H9 (cell line): ENCODE data around the gene NBEAL2. TPM values are rescaled to one million over a fixed set of nuclear protein-coding genes. Genes with fewer than 3 reads are reported as not detected.

Source experiments
- DNase-seq: peaks from one replicate; pipeline ENCODE4 v3.0.0-alpha.2; 2017
- H2AFZ ChIP-seq: one replicate; pipeline ENCODE4 v1.6.1; 2013; ENCODE audit warnings: mild to moderate bottlenecking, low read length, control low read depth, moderate library complexity
- H2AK5ac ChIP-seq: 2 replicates; pipeline ENCODE4 v1.6.1; 2013; ENCODE audit warnings: low read length, control low read depth, mixed read lengths; ENCODE audit not compliant: insufficient read length
- H2BK120ac ChIP-seq: one replicate; pipeline ENCODE4 v1.6.1; 2013; ENCODE audit warnings: low read depth, mild to moderate bottlenecking, low read length, control low read depth, inconsistent platforms; ENCODE audit not compliant: poor library complexity, severe bottlenecking
- H2BK12ac ChIP-seq: 2 replicates; pipeline ENCODE4 v1.6.1; 2013; ENCODE audit warnings: low read length, control low read depth, mixed read lengths, low read depth; ENCODE audit not compliant: insufficient read length
- H2BK15ac ChIP-seq: 2 replicates; pipeline ENCODE4 v1.6.1; 2013; ENCODE audit warnings: low read depth, low read length, control low read depth
- H2BK20ac ChIP-seq: one replicate; pipeline ENCODE4 v1.6.1; 2013; ENCODE audit warnings: low read depth, mild to moderate bottlenecking, low read length, control low read depth, inconsistent platforms; ENCODE audit not compliant: poor library complexity, severe bottlenecking
- H2BK5ac ChIP-seq: 2 replicates; pipeline ENCODE4 v1.6.1; 2013; ENCODE audit warnings: low read length, control low read depth, mixed read lengths; ENCODE audit not compliant: insufficient read length
- H3K14ac ChIP-seq: 2 replicates; pipeline ENCODE4 v1.6.1; 2013; ENCODE audit warnings: low read length, control low read depth; ENCODE audit not compliant: insufficient read depth
- H3K18ac ChIP-seq: 2 replicates; pipeline ENCODE4 v1.6.1; 2013; ENCODE audit warnings: low read depth, mild to moderate bottlenecking, mixed read lengths, low read length, control low read depth; ENCODE audit not compliant: insufficient read length
- H3K23ac ChIP-seq: 2 replicates; pipeline ENCODE4 v1.6.1; 2013; ENCODE audit warnings: low read length, control low read depth, mixed read lengths, low read depth; ENCODE audit not compliant: insufficient read length
- H3K23me2 ChIP-seq: 2 replicates; pipeline ENCODE4 v1.6.1; 2013; ENCODE audit warnings: low read depth, mild to moderate bottlenecking, mixed read lengths, low read length, control low read depth; ENCODE audit not compliant: insufficient read length, poor library complexity, severe bottlenecking
- H3K27ac ChIP-seq: 2 replicates; pipeline ENCODE4 v1.5.1; 2013; ENCODE audit warnings: low read length, control low read depth, mixed read lengths, low read depth; ENCODE audit not compliant: insufficient read length
- H3K27me3 ChIP-seq: 2 replicates; pipeline ENCODE4 v1.6.1; 2013; ENCODE audit warnings: low read length, control low read depth, inconsistent platforms; ENCODE audit not compliant: insufficient read depth
- H3K4ac ChIP-seq: 2 replicates; pipeline ENCODE4 v1.6.1; 2013; ENCODE audit warnings: low read depth, mild to moderate bottlenecking, control low read depth, inconsistent platforms, low read length, moderate library complexity
- H3K4me1 ChIP-seq: 2 replicates; pipeline ENCODE4 v1.6.1; 2013; ENCODE audit warnings: low read length, control low read depth, inconsistent platforms; ENCODE audit not compliant: insufficient read depth
- H3K4me2 ChIP-seq: 2 replicates; pipeline ENCODE4 v1.6.1; 2013; ENCODE audit warnings: low read length, control low read depth, mixed read lengths; ENCODE audit not compliant: insufficient read length, insufficient read depth
- H3K56ac ChIP-seq: 2 replicates; pipeline ENCODE4 v1.6.1; 2013; ENCODE audit warnings: low read depth, mild to moderate bottlenecking, mixed read lengths, low read length, control low read depth; ENCODE audit not compliant: insufficient read length
- H3K79me1 ChIP-seq: 2 replicates; pipeline ENCODE4 v1.6.1; 2013; ENCODE audit warnings: low read depth, mild to moderate bottlenecking, moderate library complexity, low read length, control low read depth, inconsistent platforms; ENCODE audit not compliant: insufficient read depth, poor library complexity, severe bottlenecking
- H3K79me2 ChIP-seq: 2 replicates; pipeline ENCODE4 v1.6.1; 2013; ENCODE audit warnings: low read length, control low read depth, inconsistent platforms; ENCODE audit not compliant: insufficient read depth
- H3K9ac ChIP-seq: 2 replicates; pipeline ENCODE4 v1.6.1; 2013; ENCODE audit warnings: low read length, control low read depth, mixed read lengths; ENCODE audit not compliant: insufficient read length; ENCODE audit errors: extremely low read depth
- H3K9me3 ChIP-seq: one replicate; pipeline ENCODE4 v1.6.1; 2013; ENCODE audit warnings: low read depth, low read length, inconsistent platforms; ENCODE audit not compliant: control insufficient read depth
- H3T11ph ChIP-seq: one replicate; pipeline ENCODE4 v1.6.1; 2013; ENCODE audit warnings: mild to moderate bottlenecking, low read length, control low read depth, inconsistent platforms
- H4K20me1 ChIP-seq: one replicate; pipeline ENCODE4 v1.6.1; 2013; ENCODE audit not compliant: control insufficient read depth, insufficient read length, insufficient read depth
- H4K5ac ChIP-seq: 2 replicates; pipeline ENCODE4 v1.6.1; 2013; ENCODE audit warnings: low read depth, mild to moderate bottlenecking, mixed read lengths, low read length, control low read depth; ENCODE audit not compliant: insufficient read length
- H4K8ac ChIP-seq: replicated peaks from 2 replicates; pipeline ENCODE4 v1.6.1; 2013; ENCODE audit warnings: low read length, control low read depth, mixed read lengths, low read depth; ENCODE audit not compliant: insufficient read length
- H4K91ac ChIP-seq: 2 replicates; pipeline ENCODE4 v1.6.1; 2013; ENCODE audit warnings: low read depth, mild to moderate bottlenecking, moderate library complexity, mixed read lengths, low read length, control low read depth; ENCODE audit not compliant: insufficient read length
- H3K27ac Mint-ChIP-seq, 3 experiments: 2 replicates in 2 of 3; 3 replicates in 1 of 3; pipeline ENCODE4 v1.8.0; 2020 to 2021; ENCODE audit warnings: mixed read lengths in 3 of 3, mild to moderate bottlenecking in 1 of 3, moderate library complexity in 1 of 3
- H3K27me3 Mint-ChIP-seq: 2 replicates; pipeline ENCODE4 v1.8.0; 2021; ENCODE audit warnings: low read depth, mild to moderate bottlenecking, moderate library complexity, mixed read lengths
- H3K36me3 Mint-ChIP-seq, 3 experiments: 2 replicates in 2 of 3; 3 replicates in 1 of 3; pipeline ENCODE4 v1.8.0; 2020 to 2021; ENCODE audit warnings: low read depth in 3 of 3, mixed read lengths in 3 of 3; ENCODE audit not compliant: insufficient read depth in 1 of 3
- H3K4me1 Mint-ChIP-seq, 2 experiments: 2 replicates each; pipeline ENCODE4 v1.8.0; 2020; ENCODE audit warnings: mixed read lengths in 2 of 2
- H3K4me3 Mint-ChIP-seq, 2 experiments: 2 replicates in 1 of 2; 3 replicates in 1 of 2; pipeline ENCODE4 v1.8.0; 2020 to 2021; ENCODE audit warnings: mild to moderate bottlenecking in 2 of 2, mixed read lengths in 2 of 2, moderate library complexity in 1 of 2
- H3K9me3 Mint-ChIP-seq, 2 experiments: 2 replicates in 1 of 2; 3 replicates in 1 of 2; pipeline ENCODE4 v1.8.0; 2020; ENCODE audit warnings: mild to moderate bottlenecking in 2 of 2, mixed read lengths in 2 of 2, moderate library complexity in 1 of 2
- CTCF ChIP-seq: fragments of 200-600 bp; sonication (generic); conservative IDR thresholded peaks from 3 replicates; pipeline ENCODE4 v1.8.0; 2021; ENCODE audit warnings: antibody characterized with exemption, mild to moderate bottlenecking
- WGBS: extraction: QIAGEN DNeasy Blood & Tissue Kit; methylation state at CpG from one replicate; pipeline ENCODE4 v1.1.7; 2013; ENCODE audit warnings: missing lambda C conversion rate, low lambda C conversion rate, mixed read lengths; ENCODE audit not compliant: insufficient read length; ENCODE audit errors: extremely low coverage; 5-methylcytosine and 5-hydroxymethylcytosine counted together
- total RNA-seq: library from RNA; stranded (reverse); gene quantifications from 2 replicates; pipeline ENCODE4 v1.2.1, GENCODE V29; 2021

The NBEAL2 gene
- total RNA-seq, 1 experiment from 2014 or later = 52.1 TPM

GRCh38 chr3:46999516-47000197 lies 20.2 kb downstream of the NBEAL2 start:
- Histone ChIP-seq H3K4ac (no peak overlapping the region), H3K56ac (no peak overlapping the region), H3K4me1 (no peaks in the 10 kb centered on the region), H2BK12ac (no peak overlapping the region), H3K18ac (no peak overlapping the region), H3K27me3 (no peaks in the 10 kb centered on the region), H3T11ph (no peak overlapping the region), H3K9me3 (no peaks in the 10 kb centered on the region), H3K79me2 (no peaks in the 10 kb centered on the region), H3K14ac (no peak overlapping the region; the same call in 1 of the 2 replicates), H3K79me1 (no peaks in the 10 kb centered on the region), H3K27ac (no peak overlapping the region), H4K5ac (no peak overlapping the region), H2AK5ac (no peak overlapping the region), H2BK5ac (no peak overlapping the region), H2BK20ac (no peak overlapping the region), H2BK120ac (no peak overlapping the region), H2BK15ac (no peak overlapping the region), H3K4me2 (no peak overlapping the region), H2AFZ (no peak overlapping the region), H4K91ac (no peak overlapping the region), H3K9ac (no peak overlapping the region), H3K23ac (no peak overlapping the region), H3K23me2 (no peaks in the 10 kb centered on the region), H4K8ac (no peak overlapping the region), H4K20me1 (no peaks in the 10 kb centered on the region)
- Mint-ChIP-seq H3K9me3 (no peaks in the 10 kb centered on the region; a peak in 1 of 5 replicates), H3K4me1 (peaks cover 5 to 8% of the 10 kb centered on the region in 2 experiments), H3K27ac (peak overlapping the region in 1 of 3 experiments; percentile 48; a peak in 1 of 7 replicates), H3K4me3 (no peak overlapping the region), H3K36me3 (peaks cover 16 to 34% (median 29%) of the 10 kb centered on the region in 3 experiments; a peak in 6 of 7 replicates), H3K27me3 (no peaks in the 10 kb centered on the region)
- no peak for DNase-seq
- WGBS = no CpG with 5 or more reads among the region's 14 CpGs
- no peak for TF ChIP-seq CTCF
